ENCODE data around the gene TTLL6.

- no peak for TF ChIP-seq FOXJ2 (tag; IDR thresholded peaks at IDR 0.05)
- no peak for TF ChIP-seq IRF1 (CRISPR knock-in tag; IDR thresholded peaks at IDR 0.05; ENCODE audit: borderline replicate concordance)
- TF ChIP-seq KLF13 (tag; IDR thresholded peaks at IDR 0.05; ENCODE audit: borderline replicate concordance, low read depth): no peak
- no peak for TF ChIP-seq BCLAF1 (IDR thresholded peaks at IDR 0.05; ENCODE audit: borderline replicate concordance in 1 of 2, control insufficient read depth in 1 of 2, low read depth in 2 of 2, low read length in 1 of 2)
- no peak for TF ChIP-seq TBP (optimal IDR thresholded peaks at IDR 0.05; ENCODE audit: low read depth, low read length)
- TF ChIP-seq HMG20A (CRISPR knock-in tag; conservative IDR thresholded peaks at IDR 0.05): no peak
These were observed 82.0 kb downstream of the TTLL6 start for GRCh38 chr17:48735062-48735351.
